ENCODE results near the gene CDH5.

The CDH5 gene

GRCh38 chr16:66370786-66371684 lies 4.5 kb downstream of the CDH5 start:
- H3K4me3 ChIP-seq (ENCODE audit: low read depth, low read length): no peak overlapping the region
- TF ChIP-seq, protein P1, sequence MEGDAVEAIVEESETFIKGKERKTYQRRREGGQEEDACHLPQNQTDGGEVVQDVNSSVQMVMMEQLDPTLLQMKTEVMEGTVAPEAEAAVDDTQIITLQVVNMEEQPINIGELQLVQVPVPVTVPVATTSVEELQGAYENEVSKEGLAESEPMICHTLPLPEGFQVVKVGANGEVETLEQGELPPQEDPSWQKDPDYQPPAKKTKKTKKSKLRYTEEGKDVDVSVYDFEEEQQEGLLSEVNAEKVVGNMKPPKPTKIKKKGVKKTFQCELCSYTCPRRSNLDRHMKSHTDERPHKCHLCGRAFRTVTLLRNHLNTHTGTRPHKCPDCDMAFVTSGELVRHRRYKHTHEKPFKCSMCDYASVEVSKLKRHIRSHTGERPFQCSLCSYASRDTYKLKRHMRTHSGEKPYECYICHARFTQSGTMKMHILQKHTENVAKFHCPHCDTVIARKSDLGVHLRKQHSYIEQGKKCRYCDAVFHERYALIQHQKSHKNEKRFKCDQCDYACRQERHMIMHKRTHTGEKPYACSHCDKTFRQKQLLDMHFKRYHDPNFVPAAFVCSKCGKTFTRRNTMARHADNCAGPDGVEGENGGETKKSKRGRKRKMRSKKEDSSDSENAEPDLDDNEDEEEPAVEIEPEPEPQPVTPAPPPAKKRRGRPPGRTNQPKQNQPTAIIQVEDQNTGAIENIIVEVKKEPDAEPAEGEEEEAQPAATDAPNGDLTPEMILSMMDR (IDR thresholded peaks at IDR 0.05; ENCODE audit: low read depth, low read length): no peak

GRCh38 chr16:66372078-66372897 lies 5.8 kb downstream of the CDH5 start:
- TF ChIP-seq, protein P1 (IDR thresholded peaks at IDR 0.05; ENCODE audit: low read depth, low read length): no peak
- no peak overlapping the region for H3K4me3 ChIP-seq (ENCODE audit: low read depth, low read length)

DNA sequence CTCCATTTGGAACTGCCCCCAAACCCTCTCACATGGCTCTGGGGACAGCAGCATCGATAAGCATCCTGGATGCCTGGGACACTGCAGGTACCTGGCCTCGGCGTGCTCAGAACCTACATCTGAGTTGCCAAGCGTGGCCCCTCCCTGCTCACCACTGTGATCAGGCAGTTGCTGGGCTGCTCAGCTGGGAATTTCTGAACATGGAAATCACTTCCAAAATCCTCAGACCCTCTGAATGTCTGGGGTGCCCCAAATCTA lies 6.3 kb downstream of the CDH5 start:
- H3K4me3 ChIP-seq (ENCODE audit: low read depth, low read length): no peak overlapping the region
- TF ChIP-seq, protein P1 (IDR thresholded peaks at IDR 0.05; ENCODE audit: low read depth, low read length): no peak

DNA sequence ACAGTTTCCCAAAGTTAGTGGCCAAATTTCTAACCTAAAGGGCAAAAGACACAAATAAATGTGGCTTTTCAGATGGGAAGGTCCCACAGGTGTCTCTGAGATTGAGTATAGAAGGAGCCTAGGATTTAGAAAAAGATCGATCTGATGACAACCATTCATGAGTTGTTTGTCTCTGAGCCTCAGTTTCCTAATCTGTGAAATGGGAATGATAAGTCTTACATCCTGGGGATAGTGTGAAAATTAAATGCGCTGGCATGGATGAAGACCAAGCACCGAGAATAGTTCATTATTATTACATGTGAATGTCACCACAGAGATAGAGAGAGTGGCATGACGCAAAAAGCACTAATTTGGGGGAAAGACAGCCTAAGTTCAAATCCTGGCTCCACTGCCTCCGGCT lies 7.2 kb downstream of the CDH5 start:
- TF ChIP-seq, protein P1 (IDR thresholded peaks at IDR 0.05; ENCODE audit: low read depth, low read length): no peak

GRCh38 chr16:66374176-66374575 lies 7.7 kb downstream of the CDH5 start:
- TF ChIP-seq, protein P1 (IDR thresholded peaks at IDR 0.05; ENCODE audit: low read depth, low read length): no peak
- no peak overlapping the region for H3K4me3 ChIP-seq (ENCODE audit: low read depth, low read length)

More for the DNA sequence above, 7.2 kb downstream of the CDH5 start:
- H3K4me3 ChIP-seq (ENCODE audit: low read depth, low read length): no peak overlapping the region

GRCh38 chr16:66375451-66375850 lies 9.0 kb downstream of the CDH5 start:
- TF ChIP-seq, protein P1 (IDR thresholded peaks at IDR 0.05; ENCODE audit: low read depth, low read length): no peak
- H3K4me3 ChIP-seq (ENCODE audit: low read depth, low read length): no peak overlapping the region

DNA sequence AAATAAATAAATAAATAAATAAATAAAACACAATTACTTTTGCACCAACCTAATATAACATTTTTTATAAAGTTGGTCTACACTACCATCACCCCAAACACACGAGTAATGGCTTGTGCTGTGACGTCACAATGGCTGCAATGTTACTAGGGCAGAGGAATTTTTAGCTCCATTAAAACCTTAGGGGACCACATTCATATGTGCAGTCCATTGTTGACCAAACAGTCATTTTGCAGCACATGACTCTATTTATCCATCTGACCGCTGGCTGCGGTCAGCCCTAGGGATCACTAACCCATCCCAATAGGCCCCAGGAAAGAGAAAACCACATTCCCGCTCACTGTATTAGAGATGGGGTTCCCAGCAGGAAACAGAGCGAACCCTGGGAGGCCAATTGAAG lies 9.6 kb downstream of the CDH5 start:
- no peak overlapping the region for H3K4me3 ChIP-seq (ENCODE audit: low read depth, low read length)
- TF ChIP-seq, protein P1 (IDR thresholded peaks at IDR 0.05; ENCODE audit: low read depth, low read length): no peak

All from WI38 (cell line).